GM12874 (cell line): ENCODE data around the gene ANKRD16.

Source experiments
- CTCF ChIP-seq: IDR thresholded peaks from 2 replicates; pipeline ENCODE4 v1.5.1; 2011; ENCODE audit warnings: low read depth, mild to moderate bottlenecking, control low read depth, low read length, moderate library complexity; ENCODE audit not compliant: insufficient read depth

ANKRD16 gene

GRCh38 chr10:5895365-5895764 lies 5.7 kb upstream of the ANKRD16 start:
- TF ChIP-seq CTCF, result no peak

GRCh38 chr10:5894873-5895272 lies 5.2 kb upstream of the ANKRD16 start:
- TF ChIP-seq CTCF, result no peak

GRCh38 chr10:5894403-5894802 lies 4.7 kb upstream of the ANKRD16 start:
- TF ChIP-seq CTCF, result no peak

GRCh38 chr10:5893321-5893720 lies 3.6 kb upstream of the ANKRD16 start:
- TF ChIP-seq CTCF, result no peak

GRCh38 chr10:5892007-5892406 lies 2.3 kb upstream of the ANKRD16 start:
- TF ChIP-seq CTCF, result no peak

GRCh38 chr10:5891009-5891408 lies 1.3 kb upstream of the ANKRD16 start:
- TF ChIP-seq CTCF, result no peak

- TF ChIP-seq CTCF, result no peak
Measured at GRCh38 chr10:5890452-5890915, 791 bp upstream of the ANKRD16 start.
